A673 (cell line): ENCODE results near the gene NET1. TPM values are rescaled to one million over a fixed set of nuclear protein-coding genes. Genes with fewer than 3 reads are reported as not detected.

Experiments
- BruUV-seq: library from RNA; stranded (reverse); fragments of 400-500 nt; replicated peaks from 2 replicates; lab custom pipeline; 2021; lab: Mats Ljungman, UMichigan
- CTCF ChIA-PET: fragments of 300-600 bp; sonication (Branson Sonifier 250); formaldehyde crosslinking; loops from one replicate; lab custom pipeline; 2022; ENCODE audit warnings: antibody characterized with exemption; lab: Charles Lee
- POLR2A ChIA-PET: fragments of 300-600 bp; sonication (Branson Sonifier 250); formaldehyde crosslinking; loops from one replicate; lab custom pipeline; 2022; ENCODE audit warnings: antibody characterized with exemption; ENCODE audit not compliant: low non-redundant PET; lab: Charles Lee
- DNase-seq: peaks from one replicate; pipeline ENCODE4 v3.0.0-alpha.2; 2015; ENCODE audit warnings: low spot score
- H3K27ac ChIP-seq: fragments of 200-600 bp; sonication (generic); 2 replicates; pipeline ENCODE4 v1.5.1; 2016; ENCODE audit warnings: mixed run types, low read depth, mild to moderate bottlenecking, mixed read lengths, antibody characterized with exemption, low read length; ENCODE audit not compliant: poor library complexity, severe bottlenecking
- H3K27me3 ChIP-seq: fragments of 200-600 bp; sonication (generic); replicated peaks from 2 replicates; pipeline ENCODE4 v1.6.1; 2017; ENCODE audit warnings: mixed run types, low read depth, mild to moderate bottlenecking, mixed read lengths, antibody characterized with exemption, low read length; ENCODE audit not compliant: insufficient read depth, poor library complexity
- H3K36me3 ChIP-seq: fragments of 200-600 bp; sonication (generic); 2 replicates; pipeline ENCODE4 v1.6.1; 2016; ENCODE audit warnings: mixed run types, mild to moderate bottlenecking, mixed read lengths, antibody characterized with exemption, low read length; ENCODE audit not compliant: insufficient read depth, poor library complexity, severe bottlenecking
- H3K4me1 ChIP-seq: fragments of 200-600 bp; sonication (generic); 2 replicates; pipeline ENCODE4 v1.6.1; 2017; ENCODE audit warnings: mixed run types, mild to moderate bottlenecking, mixed read lengths, antibody characterized with exemption, low read length; ENCODE audit not compliant: insufficient read depth, poor library complexity, severe bottlenecking
- H3K4me3 ChIP-seq: fragments of 200-600 bp; sonication (generic); 2 replicates; pipeline ENCODE4 v1.5.1; 2016; ENCODE audit warnings: low read depth, mixed run types, mild to moderate bottlenecking, mixed read lengths, low read length; ENCODE audit not compliant: poor library complexity, severe bottlenecking
- H3K9me3 ChIP-seq: fragments of 200-600 bp; sonication (generic); 2 replicates; pipeline ENCODE4 v1.6.1; 2016; ENCODE audit warnings: mixed run types, low read depth, mild to moderate bottlenecking, mixed read lengths, antibody characterized with exemption, low read length; ENCODE audit not compliant: poor library complexity, severe bottlenecking
- EZH2 ChIP-seq: fragments of 200-600 bp; sonication (generic); IDR thresholded peaks from 2 replicates; pipeline ENCODE4 v1.6.1; 2017; ENCODE audit warnings: borderline replicate concordance, low read depth, mild to moderate bottlenecking, mixed read lengths, antibody characterized with exemption, low read length; ENCODE audit not compliant: poor library complexity, severe bottlenecking
- intact Hi-C: fragments of 100-400 bp; cut with micrococcal nuclease; formaldehyde crosslinking; loops from one replicate; pipeline ENCODE4 v1.10.0; 2022; ENCODE audit not compliant: unreplicated experiment
- total RNA-seq: library from RNA; stranded (reverse); gene quantifications from 2 replicates; pipeline ENCODE4 v1.2.3, GENCODE V29; 2021
- TF ChIP-seq, protein P1 (sequence below): fragments of 300-800, 200-600 bp; sonication (generic); conservative IDR thresholded peaks from 2 replicates; pipeline ENCODE4 v1.5.1; 2017; ENCODE audit warnings: low read depth, mild to moderate bottlenecking, antibody characterized with exemption, low read length, moderate library complexity, mixed read lengths

NET1 gene
- total RNA-seq, 1 experiment from 2014 or later = 71.4 TPM

DNA sequence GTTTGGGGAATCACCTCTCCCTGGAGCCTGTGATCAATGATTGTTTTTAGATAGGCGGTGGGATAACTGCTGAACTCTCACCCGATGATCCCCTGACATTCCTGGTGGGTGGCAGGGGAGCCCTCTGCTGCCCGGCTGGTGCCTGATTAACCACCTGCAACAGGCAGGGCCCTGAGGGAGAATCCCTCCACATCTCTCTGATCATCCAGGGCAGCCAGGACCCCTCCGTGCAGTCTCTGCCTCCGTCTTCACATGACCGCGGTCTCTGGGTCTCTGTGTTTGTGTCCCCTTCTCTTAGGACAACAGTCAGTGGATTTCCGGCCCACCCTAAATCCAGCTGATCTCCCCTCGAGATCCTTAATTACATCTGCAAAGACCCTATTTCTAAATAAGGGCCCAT is 69.7 kb downstream of the NET1 start:
- intact Hi-C loops = no loop called here
- POLR2A ChIA-PET = no interaction called here
- Histone ChIP-seq H3K4me1 (no peaks in the 10 kb centered on the region), H3K27ac (no peak overlapping the region), H3K4me3 (no peak overlapping the region), H3K27me3 (no peaks in the 10 kb centered on the region), H3K36me3 (no peaks in the 10 kb centered on the region), H3K9me3 (no peaks in the 10 kb centered on the region)
- BruUV-seq = no TSS peak
- CTCF ChIA-PET = no interaction called here
- TF ChIP-seq, protein P1, sequence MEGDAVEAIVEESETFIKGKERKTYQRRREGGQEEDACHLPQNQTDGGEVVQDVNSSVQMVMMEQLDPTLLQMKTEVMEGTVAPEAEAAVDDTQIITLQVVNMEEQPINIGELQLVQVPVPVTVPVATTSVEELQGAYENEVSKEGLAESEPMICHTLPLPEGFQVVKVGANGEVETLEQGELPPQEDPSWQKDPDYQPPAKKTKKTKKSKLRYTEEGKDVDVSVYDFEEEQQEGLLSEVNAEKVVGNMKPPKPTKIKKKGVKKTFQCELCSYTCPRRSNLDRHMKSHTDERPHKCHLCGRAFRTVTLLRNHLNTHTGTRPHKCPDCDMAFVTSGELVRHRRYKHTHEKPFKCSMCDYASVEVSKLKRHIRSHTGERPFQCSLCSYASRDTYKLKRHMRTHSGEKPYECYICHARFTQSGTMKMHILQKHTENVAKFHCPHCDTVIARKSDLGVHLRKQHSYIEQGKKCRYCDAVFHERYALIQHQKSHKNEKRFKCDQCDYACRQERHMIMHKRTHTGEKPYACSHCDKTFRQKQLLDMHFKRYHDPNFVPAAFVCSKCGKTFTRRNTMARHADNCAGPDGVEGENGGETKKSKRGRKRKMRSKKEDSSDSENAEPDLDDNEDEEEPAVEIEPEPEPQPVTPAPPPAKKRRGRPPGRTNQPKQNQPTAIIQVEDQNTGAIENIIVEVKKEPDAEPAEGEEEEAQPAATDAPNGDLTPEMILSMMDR = no peak
- TF ChIP-seq EZH2 = no peak
- DNase-seq = no peak

DNA sequence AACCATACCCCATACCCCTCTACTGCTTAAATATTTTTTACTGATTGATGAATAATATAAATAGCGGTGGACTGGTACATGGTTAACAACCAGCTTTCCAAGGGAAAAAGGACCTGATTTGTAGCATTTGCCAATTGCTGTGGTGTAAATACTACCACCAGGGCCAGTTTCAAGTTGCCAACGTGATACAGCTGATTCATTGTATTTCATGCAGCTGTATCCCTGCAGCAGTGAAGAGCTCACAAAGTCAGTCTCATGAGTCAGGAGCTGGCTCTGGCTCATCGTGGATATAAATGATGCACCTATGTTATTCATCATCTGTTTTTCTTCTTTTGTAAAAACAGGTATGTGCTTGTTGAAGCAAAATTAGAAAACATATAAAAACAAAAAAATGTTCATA is 71.8 kb downstream of the NET1 start:
- Histone ChIP-seq H3K4me3 (no peak overlapping the region), H3K36me3 (no peaks in the 10 kb centered on the region), H3K4me1 (no peaks in the 10 kb centered on the region), H3K27ac (no peak overlapping the region), H3K9me3 (no peaks in the 10 kb centered on the region), H3K27me3 (no peaks in the 10 kb centered on the region)
- TF ChIP-seq, protein P1 = no peak
- TF ChIP-seq EZH2 = no peak
- CTCF ChIA-PET = no interaction called here
- DNase-seq = no peak
- intact Hi-C loops = no loop called here
- POLR2A ChIA-PET = no interaction called here
- BruUV-seq = no TSS peak

DNA sequence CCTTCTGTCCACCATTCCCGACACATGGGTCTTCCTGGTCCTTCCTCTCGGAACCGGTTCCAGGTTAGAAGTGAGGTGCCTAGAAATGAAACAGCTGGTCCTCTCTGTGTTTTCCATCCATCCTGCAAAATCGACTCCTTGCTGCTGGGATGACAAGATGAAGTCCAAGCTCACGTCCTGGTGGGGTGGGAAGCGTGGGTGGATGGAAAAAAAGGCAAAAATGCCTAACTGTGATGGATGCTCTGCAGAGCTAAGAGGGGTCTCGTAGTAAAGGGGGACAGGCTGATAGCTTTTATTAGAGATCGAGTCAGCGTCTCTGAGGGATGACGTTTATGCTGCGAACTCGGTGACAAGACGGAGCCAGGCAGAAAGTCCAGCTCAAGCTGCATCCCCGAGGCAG is 72.9 kb downstream of the NET1 start:
- Histone ChIP-seq H3K4me1 (no peaks in the 10 kb centered on the region), H3K4me3 (no peak overlapping the region), H3K36me3 (no peaks in the 10 kb centered on the region), H3K27ac (no peak overlapping the region), H3K9me3 (no peaks in the 10 kb centered on the region), H3K27me3 (no peaks in the 10 kb centered on the region)
- TF ChIP-seq, protein P1 = no peak
- no peak for TF ChIP-seq EZH2
- ChIA-PET CTCF (no interaction called here), POLR2A (no interaction called here)
- intact Hi-C loops = no loop called here
- no peak for DNase-seq
- no TSS peak for BruUV-seq
